Loucy (cell line): ENCODE measurements around the gene TPRX1.

ENCODE experiments used
- EZH2phosphoT487 ChIP-seq: fragments of 200-600 bp; IDR thresholded peaks from 2 replicates; pipeline ENCODE4 v1.6.1; 2018; ENCODE audit warnings: antibody characterized with exemption, mild to moderate bottlenecking, moderate library complexity, borderline replicate concordance
- TF ChIP-seq, protein P1 (sequence below): fragments of 200-600 bp; sonication (generic); conservative IDR thresholded peaks from 2 replicates; pipeline ENCODE4 v1.5.1; 2014; ENCODE audit warnings: mild to moderate bottlenecking, antibody characterized with exemption, low read length

DNA sequence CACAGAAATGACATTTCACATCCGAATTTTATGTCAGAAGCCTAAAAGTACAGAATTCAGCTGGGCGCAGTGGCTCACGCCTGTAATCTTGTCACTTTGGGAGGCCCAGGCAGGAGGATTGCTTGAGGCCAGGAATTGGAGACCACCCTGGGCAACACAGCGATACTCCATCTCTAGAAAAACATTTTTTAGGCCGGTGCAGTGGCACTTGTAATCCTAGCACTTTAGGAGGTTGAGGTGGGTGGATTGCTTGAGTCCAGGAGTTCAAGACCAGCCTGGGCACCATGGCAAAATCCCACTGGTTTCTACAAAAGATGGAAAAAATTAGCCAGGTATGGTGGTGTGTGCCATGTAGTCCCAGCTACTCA lies 43.7 kb downstream of the TPRX1 start:
- TF ChIP-seq, protein P1, sequence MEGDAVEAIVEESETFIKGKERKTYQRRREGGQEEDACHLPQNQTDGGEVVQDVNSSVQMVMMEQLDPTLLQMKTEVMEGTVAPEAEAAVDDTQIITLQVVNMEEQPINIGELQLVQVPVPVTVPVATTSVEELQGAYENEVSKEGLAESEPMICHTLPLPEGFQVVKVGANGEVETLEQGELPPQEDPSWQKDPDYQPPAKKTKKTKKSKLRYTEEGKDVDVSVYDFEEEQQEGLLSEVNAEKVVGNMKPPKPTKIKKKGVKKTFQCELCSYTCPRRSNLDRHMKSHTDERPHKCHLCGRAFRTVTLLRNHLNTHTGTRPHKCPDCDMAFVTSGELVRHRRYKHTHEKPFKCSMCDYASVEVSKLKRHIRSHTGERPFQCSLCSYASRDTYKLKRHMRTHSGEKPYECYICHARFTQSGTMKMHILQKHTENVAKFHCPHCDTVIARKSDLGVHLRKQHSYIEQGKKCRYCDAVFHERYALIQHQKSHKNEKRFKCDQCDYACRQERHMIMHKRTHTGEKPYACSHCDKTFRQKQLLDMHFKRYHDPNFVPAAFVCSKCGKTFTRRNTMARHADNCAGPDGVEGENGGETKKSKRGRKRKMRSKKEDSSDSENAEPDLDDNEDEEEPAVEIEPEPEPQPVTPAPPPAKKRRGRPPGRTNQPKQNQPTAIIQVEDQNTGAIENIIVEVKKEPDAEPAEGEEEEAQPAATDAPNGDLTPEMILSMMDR = no peak
- no peak for TF ChIP-seq EZH2phosphoT487
